HEK293 (cell line): Measurements from ENCODE around the gene LMTK2.

Source experiments
- CTCF ChIA-PET: fragments of 350-600 bp; formaldehyde crosslinking; extraction: SDS; loops from one replicate; lab custom pipeline; 2021; ENCODE audit warnings: antibody characterized with exemption; lab: Yijun Ruan, JAX
- POLR2A ChIA-PET: fragments of 300-600 bp; formaldehyde crosslinking; extraction: SDS; loops from one replicate; lab custom pipeline; 2020; ENCODE audit warnings: antibody characterized with exemption, inconsistent platforms; lab: Yijun Ruan, JAX
- H3K27ac ChIP-seq: fragments of 200-500 bp; sonication (Bioruptor generic); 2 replicates; pipeline ENCODE4 v1.5.1; 2014; ENCODE audit warnings: low read depth, low read length, control low read depth, inconsistent platforms; ENCODE audit errors: extremely low read depth
- H3K36me3 ChIP-seq, 2 experiments: fragments of 200-500 bp in 1 of 2; sonication (Bioruptor generic) in 1 of 2; 1 replicate in 1 of 2; 2 replicates in 1 of 2; pipeline ENCODE4 v1.5.1; 2014 to 2017; ENCODE audit warnings: inconsistent platforms in 2 of 2, low read length in 2 of 2; ENCODE audit not compliant: control insufficient read depth in 2 of 2, insufficient read depth in 1 of 2
- H3K4me1 ChIP-seq: fragments of 200-500 bp; sonication (Bioruptor generic); 2 replicates; pipeline ENCODE4 v1.5.1; 2014; ENCODE audit warnings: mild to moderate bottlenecking, low read length, inconsistent platforms; ENCODE audit not compliant: control insufficient read depth, insufficient read depth
- H3K4me3 ChIP-seq: 2 replicates; pipeline ENCODE4 v1.5.1; 2011; ENCODE audit warnings: low read depth, mild to moderate bottlenecking, control low read depth, low read length, moderate library complexity
- H3K9me3 ChIP-seq: fragments of 200-500 bp; sonication (Bioruptor generic); 2 replicates; pipeline ENCODE4 v1.5.1; 2014; ENCODE audit warnings: low read depth, low read length, inconsistent platforms; ENCODE audit not compliant: control insufficient read depth, insufficient read depth
- CTCF ChIP-seq: fragments of 450-650 bp; formaldehyde crosslinking; IDR thresholded peaks from 2 replicates; pipeline ENCODE4 v1.5.1; 2016; ENCODE audit warnings: missing biosample characterization, missing genetic modification characterization
- KLF9 ChIP-seq: fragments of 450-650 bp; formaldehyde crosslinking; IDR thresholded peaks from 2 replicates; pipeline ENCODE4 v1.5.1; 2016; ENCODE audit warnings: missing biosample characterization, missing genetic modification characterization, low read depth
- PATZ1 ChIP-seq: fragments of 450-650 bp; formaldehyde crosslinking; IDR thresholded peaks from 2 replicates; pipeline ENCODE4 v1.5.1; 2016; ENCODE audit warnings: missing biosample characterization, missing genetic modification characterization
- PBX3 ChIP-seq: sonication (generic); formaldehyde crosslinking; IDR thresholded peaks from 2 replicates; pipeline ENCODE4 v1.8.1; 2022; ENCODE audit warnings: mild to moderate bottlenecking, moderate library complexity, missing genetic modification reagents
- PRDM1 ChIP-seq: fragments of 450-650 bp; formaldehyde crosslinking; IDR thresholded peaks from 2 replicates; pipeline ENCODE4; 2016; ENCODE audit warnings: missing biosample characterization, missing genetic modification characterization
- PRDM10 ChIP-seq: fragments of 450-650 bp; formaldehyde crosslinking; IDR thresholded peaks from 2 replicates; pipeline ENCODE4 v1.5.1; 2016; ENCODE audit warnings: missing biosample characterization, missing genetic modification characterization
- REST ChIP-seq: fragments of 450-650 bp; formaldehyde crosslinking; IDR thresholded peaks from 2 replicates; pipeline ENCODE4 v1.5.1; 2016; ENCODE audit warnings: missing biosample characterization, missing genetic modification characterization
- TRIM28 ChIP-seq: IDR thresholded peaks from 2 replicates; pipeline ENCODE4 v1.6.1; 2011; ENCODE audit warnings: low read length, control low read depth, borderline replicate concordance
- ZBTB1 ChIP-seq: fragments of 450-650 bp; formaldehyde crosslinking; IDR thresholded peaks from 2 replicates; pipeline ENCODE4 v1.5.1; 2016; ENCODE audit warnings: missing biosample characterization, missing genetic modification characterization
- ZBTB11 ChIP-seq: fragments of 450-650 bp; formaldehyde crosslinking; conservative IDR thresholded peaks from 2 replicates; pipeline ENCODE4 v1.5.1; 2016; ENCODE audit warnings: low read depth, missing biosample characterization, missing genetic modification characterization
- ZBTB20 ChIP-seq: fragments of 450-650 bp; formaldehyde crosslinking; IDR thresholded peaks from 2 replicates; pipeline ENCODE4 v1.5.1; 2016; ENCODE audit warnings: missing biosample characterization, missing genetic modification characterization
- ZFP3 ChIP-seq: fragments of 450-650 bp; formaldehyde crosslinking; IDR thresholded peaks from 2 replicates; pipeline ENCODE4 v1.5.1; 2016; ENCODE audit warnings: low read depth, missing biosample characterization, missing genetic modification characterization
- ZNF174 ChIP-seq: fragments of 450-650 bp; formaldehyde crosslinking; IDR thresholded peaks from 2 replicates; pipeline ENCODE4 v1.5.0; 2017; ENCODE audit warnings: missing biosample characterization, mild to moderate bottlenecking, missing genetic modification characterization
- ZNF248 ChIP-seq: fragments of 450-650 bp; formaldehyde crosslinking; IDR thresholded peaks from 2 replicates; pipeline ENCODE4 v1.5.1; 2017; ENCODE audit warnings: missing biosample characterization, missing genetic modification characterization
- ZNF335 ChIP-seq: fragments of 450-650 bp; formaldehyde crosslinking; conservative IDR thresholded peaks from 2 replicates; pipeline ENCODE4 v1.5.1; 2016; ENCODE audit warnings: missing biosample characterization, missing genetic modification characterization
- ZNF394 ChIP-seq: fragments of 450-650 bp; formaldehyde crosslinking; IDR thresholded peaks from 2 replicates; pipeline ENCODE4 v1.5.1; 2016; ENCODE audit warnings: missing biosample characterization, missing genetic modification characterization, mild to moderate bottlenecking, moderate library complexity, borderline replicate concordance
- ZNF585B ChIP-seq: fragments of 450-650 bp; formaldehyde crosslinking; IDR thresholded peaks from 2 replicates; pipeline ENCODE4 v1.5.1; 2016; ENCODE audit warnings: missing biosample characterization, missing genetic modification characterization
- ZSCAN23 ChIP-seq: fragments of 450-650 bp; formaldehyde crosslinking; IDR thresholded peaks from 2 replicates; pipeline ENCODE4 v1.5.1; 2016; ENCODE audit warnings: missing biosample characterization, missing genetic modification characterization
- ZSCAN4 ChIP-seq: fragments of 450-650 bp; formaldehyde crosslinking; IDR thresholded peaks from 2 replicates; pipeline ENCODE4 v1.5.1; 2017; ENCODE audit warnings: missing biosample characterization, missing genetic modification characterization

The LMTK2 gene

GRCh38 chr7:98148607-98149006 is 41.9 kb downstream of the LMTK2 start (continued):
- TF ChIP-seq ZBTB20 (tag by site-specific recombination) (no peak), PRDM10 (tag by site-specific recombination) (no peak), ZNF174 (tag by site-specific recombination) (no peak), REST (tag by site-specific recombination) (no peak), KLF9 (tag by site-specific recombination) (no peak), ZNF394 (tag by site-specific recombination) (no peak), PRDM1 (tag by site-specific recombination) (no peak), CTCF (tag by site-specific recombination) (no peak), TRIM28 (no peak), PBX3 (CRISPR knock-in tag) (no peak), ZSCAN4 (tag by site-specific recombination) (no peak), ZBTB1 (tag by site-specific recombination) (no peak)

GRCh38 chr7:98149116-98149692 is 42.5 kb downstream of the LMTK2 start:
- POLR2A ChIA-PET: no interaction called here
- no peaks in the 10 kb centered on the region for H3K4me1 ChIP-seq
- H3K9me3 ChIP-seq: no peaks in the 10 kb centered on the region
- peaks cover 0 to 23% of the 10 kb centered on the region in 2 experiments; a peak in 1 of 3 replicates for H3K36me3 ChIP-seq
- H3K4me3 ChIP-seq: no peak overlapping the region
- CTCF ChIA-PET: interaction anchor here (1.9 kb wide), 1 partner anchor 19 kb away, joined by 8 read pairs; no protein-coding TSS in a partner anchor
- no peak overlapping the region for H3K27ac ChIP-seq
- TF ChIP-seq ZNF335 (tag by site-specific recombination) (no peak), ZBTB11 (tag by site-specific recombination) (no peak), PATZ1 (no peak), ZNF248 (tag by site-specific recombination) (no peak), ZNF585B (tag by site-specific recombination) (no peak), ZFP3 (tag by site-specific recombination) (no peak), ZSCAN23 (no peak)
